DND-41 (cell line): ENCODE results near the gene PTPRO.

Experiments used
- ATAC-seq: fragments of 200-7000 bp; cut with Tn5 transposase; 3 replicates; pipeline ENCODE4 v1.9.1; 2021; ENCODE audit warnings: low read depth; ENCODE audit not compliant: insufficient read depth
- DNase-seq: peaks from one replicate; pipeline ENCODE4 v3.0.0-alpha.2; 2020
- H2AFZ ChIP-seq: 2 replicates; pipeline ENCODE4 v1.6.0; 2012; ENCODE audit warnings: low read depth, low read length
- H3K27ac ChIP-seq: 2 replicates; pipeline ENCODE4 v1.5.1; 2012; ENCODE audit warnings: low read length, inconsistent platforms
- H3K27me3 ChIP-seq: fragments of 200-600 bp; sonication (generic); 2 replicates; pipeline ENCODE4 v1.6.0; 2012; ENCODE audit warnings: low read length, mild to moderate bottlenecking, inconsistent platforms; ENCODE audit not compliant: insufficient read depth, poor library complexity
- H3K36me3 ChIP-seq: 2 replicates; pipeline ENCODE4 v1.5.1; 2012; ENCODE audit warnings: low read length, inconsistent platforms; ENCODE audit not compliant: insufficient read depth
- H3K4me1 ChIP-seq: 2 replicates; pipeline ENCODE4 v1.5.1; 2012; ENCODE audit warnings: mild to moderate bottlenecking, low read length; ENCODE audit not compliant: insufficient read depth
- H3K4me2 ChIP-seq: 2 replicates; pipeline ENCODE4 v1.6.0; 2012; ENCODE audit warnings: mild to moderate bottlenecking, moderate library complexity, low read length, inconsistent platforms; ENCODE audit not compliant: insufficient read depth
- H3K4me3 ChIP-seq, 2 experiments: fragments of 200-600 bp in 1 of 2; shearing (Covaris generic) in 1 of 2; 2 replicates each; pipeline ENCODE4 v1.5.1; 2012 to 2016; ENCODE audit warnings: inconsistent platforms in 2 of 2, low read length in 2 of 2, mild to moderate bottlenecking in 2 of 2, low read depth in 1 of 2, moderate library complexity in 1 of 2
- H3K79me2 ChIP-seq: 2 replicates; pipeline ENCODE4 v1.6.0; 2012; ENCODE audit warnings: low read length, inconsistent platforms; ENCODE audit not compliant: insufficient read depth
- H3K9ac ChIP-seq: 2 replicates; pipeline ENCODE4 v1.6.0; 2012; ENCODE audit warnings: low read depth, mild to moderate bottlenecking, inconsistent platforms, low read length, moderate library complexity
- H3K9me3 ChIP-seq: 2 replicates; pipeline ENCODE4 v1.5.1; 2012; ENCODE audit warnings: low read length, moderate library complexity, mild to moderate bottlenecking, inconsistent platforms; ENCODE audit not compliant: insufficient read depth, severe bottlenecking
- H4K20me1 ChIP-seq: 2 replicates; pipeline ENCODE4 v1.6.0; 2012; ENCODE audit warnings: low read length; ENCODE audit not compliant: insufficient read depth
- CTCF ChIP-seq: IDR thresholded peaks from 2 replicates; pipeline ENCODE4 v1.5.1; 2012; ENCODE audit warnings: borderline replicate concordance, low read length, moderate library complexity, mild to moderate bottlenecking; ENCODE audit not compliant: poor library complexity, severe bottlenecking; ENCODE audit errors: extremely low read depth
- EZH2 ChIP-seq: IDR thresholded peaks from 3 replicates; pipeline ENCODE4 v1.6.1; 2012; ENCODE audit warnings: borderline replicate concordance, low read depth, mild to moderate bottlenecking, moderate library complexity, low read length, inconsistent platforms; ENCODE audit not compliant: severe bottlenecking

PTPRO gene

GRCh38 chr12:15276088-15276698 is 46.1 kb upstream of the PTPRO start:
- DNase-seq (no peak), ATAC-seq (peak; percentile 58; the same call in 2 of the 3 replicates)
- Histone ChIP-seq H4K20me1 (no peaks in the 10 kb centered on the region), H3K27ac (no peak overlapping the region), H3K36me3 (no peaks in the 10 kb centered on the region), H3K27me3 (peaks cover 3% of the 10 kb centered on the region), H3K4me2 (no peak overlapping the region), H3K4me3 (no peak overlapping the region), H3K9me3 (no peaks in the 10 kb centered on the region), H3K79me2 (no peaks in the 10 kb centered on the region), H3K9ac (no peak overlapping the region), H3K4me1 (no peaks in the 10 kb centered on the region), H2AFZ (no peak overlapping the region)
- TF ChIP-seq EZH2 (no peak), CTCF (peak; percentile 78)

DNA sequence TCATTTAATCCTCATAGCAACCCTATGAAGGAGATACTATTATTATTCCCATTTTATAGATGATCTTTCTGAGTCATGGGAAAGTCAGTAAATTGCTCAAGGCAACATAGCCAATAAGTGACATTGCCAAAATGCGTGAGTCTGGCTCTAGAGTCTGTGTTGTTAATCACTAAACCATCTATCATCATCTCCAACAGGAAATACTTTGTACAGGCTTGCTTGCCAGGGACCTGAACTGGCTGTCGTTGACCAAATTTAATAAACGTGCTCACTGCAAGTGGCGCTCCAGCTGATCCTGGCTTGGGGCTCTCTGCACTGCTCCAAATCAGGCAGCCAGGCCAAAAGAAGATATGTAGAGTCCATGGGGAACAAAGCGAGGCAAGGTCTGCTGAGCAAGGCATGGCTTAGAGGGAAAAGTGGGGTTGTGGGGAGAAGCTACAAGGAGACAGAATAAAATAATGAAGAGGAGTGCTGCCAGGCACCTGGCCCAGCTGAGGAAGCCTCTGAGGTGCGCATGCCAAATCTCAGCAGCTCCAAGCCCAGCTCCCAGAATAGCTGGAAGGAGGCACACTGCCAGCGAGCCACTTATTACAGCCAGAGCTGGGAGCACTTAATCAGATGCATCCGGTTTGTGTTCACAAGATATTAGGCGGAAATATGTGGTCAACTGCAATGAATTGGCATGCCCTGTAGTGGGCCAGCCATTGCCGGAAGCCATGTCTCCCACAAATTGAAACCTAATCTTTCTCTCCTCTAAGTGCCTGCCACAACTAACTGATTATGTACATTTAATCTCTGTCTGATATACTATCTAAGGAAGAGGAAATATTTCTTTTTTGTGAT is 43.3 kb upstream of the PTPRO start:
- H3K4me2 ChIP-seq = no peak overlapping the region
- H2AFZ ChIP-seq = no peak overlapping the region
- TF ChIP-seq CTCF (no peak), EZH2 (no peak)
- H3K9ac ChIP-seq = no peak overlapping the region
- H3K4me3 ChIP-seq = no peak overlapping the region
- no peak for DNase-seq
- H3K27ac ChIP-seq = no peak overlapping the region
- H3K79me2 ChIP-seq = no peaks in the 10 kb centered on the region
- H3K27me3 ChIP-seq = peaks cover 3% of the 10 kb centered on the region
- H3K9me3 ChIP-seq = no peaks in the 10 kb centered on the region
- H3K36me3 ChIP-seq = no peaks in the 10 kb centered on the region
- no peaks in the 10 kb centered on the region for H3K4me1 ChIP-seq
- no peaks in the 10 kb centered on the region for H4K20me1 ChIP-seq
- ATAC-seq = no peak

DNA sequence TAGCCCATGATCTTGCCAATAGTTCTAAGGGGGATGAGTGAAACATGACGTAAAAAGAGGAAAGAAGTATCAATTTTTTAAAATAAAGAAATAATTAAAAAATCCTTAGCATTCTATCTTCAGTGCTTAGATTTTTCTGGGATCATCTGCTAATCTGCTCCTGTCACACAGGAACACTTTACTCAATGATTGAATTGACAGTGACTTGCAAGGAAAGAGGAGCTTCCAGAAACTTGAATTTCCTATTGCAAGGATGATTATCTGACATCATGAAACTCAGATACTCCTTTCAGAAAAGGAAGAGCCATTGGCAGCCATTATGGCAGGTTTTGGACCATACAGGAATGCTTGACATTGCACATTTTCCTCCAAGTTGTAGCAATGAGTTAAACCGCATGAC is 41.4 kb upstream of the PTPRO start:
- no peaks in the 10 kb centered on the region for H3K9me3 ChIP-seq
- H3K27ac ChIP-seq = no peak overlapping the region
- no peak overlapping the region for H3K4me2 ChIP-seq
- no peak overlapping the region for H2AFZ ChIP-seq
- ATAC-seq (no peak), DNase-seq (no peak)
- H3K9ac ChIP-seq = no peak overlapping the region
- no peak overlapping the region for H3K4me3 ChIP-seq
- no peaks in the 10 kb centered on the region for H3K4me1 ChIP-seq
- H3K36me3 ChIP-seq = no peaks in the 10 kb centered on the region
- no peaks in the 10 kb centered on the region for H4K20me1 ChIP-seq
- no peak for TF ChIP-seq CTCF
- no peak for TF ChIP-seq EZH2
- H3K79me2 ChIP-seq = no peaks in the 10 kb centered on the region
- peaks cover 3% of the 10 kb centered on the region for H3K27me3 ChIP-seq
